HCT116 (cell line): ENCODE data around the gene POU2AF1. TPM values are rescaled to one million over a fixed set of nuclear protein-coding genes. Genes with fewer than 3 reads are reported as not detected.

ENCODE experiments used
- ATAC-seq: fragments of 200-7000 bp; cut with Tn5 transposase; 2 replicates; pipeline ENCODE4 v1.9.1; 2020; ENCODE audit warnings: mild to moderate bottlenecking, moderate library complexity
- BruUV-seq: library from RNA; stranded (reverse); fragments of 400-500 nt; replicated peaks from 2 replicates; lab custom pipeline; 2021; lab: Mats Ljungman, UMichigan
- CTCF ChIA-PET: fragments of 300-600 bp; sonication (Branson Sonifier 250); formaldehyde crosslinking; loops from one replicate; lab custom pipeline; 2021; ENCODE audit warnings: antibody characterized with exemption; lab: Charles Lee
- POLR2A ChIA-PET: fragments of 300-600, 350-600 bp; sonication (Branson Sonifier 250); formaldehyde crosslinking; loops from one replicate; lab custom pipeline; 2021; ENCODE audit warnings: antibody characterized with exemption; lab: Charles Lee
- RAD21 ChIA-PET, 2 experiments: fragments of 300-600 bp; sonication (Branson Sonifier 250); formaldehyde crosslinking; loops; one replicate each; lab custom pipeline; 2023; ENCODE audit warnings: low total read pairs in 2 of 2; ENCODE audit not compliant: uncharacterized antibody in 2 of 2, unreplicated experiment in 2 of 2, low non-redundant PET in 1 of 2; lab: Charles Lee
- DNase-seq: peaks from one replicate; pipeline ENCODE4 v3.0.0-alpha.2; 2010; ENCODE audit warnings: low read depth, low spot score
- H2AFZ ChIP-seq: fragments of 200-600 bp; shearing (Covaris generic), sonication (generic); 2 replicates; pipeline ENCODE4 v1.6.1; 2017; ENCODE audit warnings: low read depth, mixed run types, mixed read lengths, antibody characterized with exemption, low read length; ENCODE audit not compliant: poor library complexity, severe bottlenecking
- H3K27ac ChIP-seq: 2 replicates; pipeline ENCODE4 v1.5.1; 2012; ENCODE audit warnings: low read depth, low read length
- H3K27me3 ChIP-seq: fragments of 200-600 bp; sonication (generic); 2 replicates; pipeline ENCODE4 v1.6.1; 2016; ENCODE audit warnings: mixed run types, low read length, mixed read lengths; ENCODE audit not compliant: insufficient read depth
- H3K36me3 ChIP-seq, 2 experiments: fragments of 200-500 bp in 1 of 2; fragments of 200-600 bp in 1 of 2; sonication (Bioruptor generic) in 1 of 2; sonication (generic) in 1 of 2; 2 replicates each; pipeline versions ENCODE4 v1.5.1 to v1.6.1; 2014 to 2016; ENCODE audit warnings: low read length in 2 of 2, inconsistent platforms in 1 of 2, mixed read lengths in 1 of 2, mixed run types in 1 of 2; ENCODE audit not compliant: insufficient read depth in 2 of 2, control insufficient read depth in 1 of 2
- H3K4me1 ChIP-seq, 2 experiments: fragments of 200-600 bp in 1 of 2; sonication (generic) in 1 of 2; 2 replicates each; pipeline versions ENCODE4 v1.5.1 to v1.6.1; 2012 to 2017; ENCODE audit warnings: low read length in 2 of 2, inconsistent platforms in 1 of 2, mild to moderate bottlenecking in 1 of 2, mixed read lengths in 1 of 2, mixed run types in 1 of 2, moderate library complexity in 1 of 2; ENCODE audit not compliant: insufficient read depth in 2 of 2, control insufficient read depth in 1 of 2
- H3K4me2 ChIP-seq: fragments of 200-600 bp; sonication (generic); 2 replicates; pipeline ENCODE4 v1.6.1; 2017; ENCODE audit warnings: mixed run types, low read length, mixed read lengths
- H3K4me3 ChIP-seq, 2 experiments: fragments of 200-600 bp in 1 of 2; sonication (generic) in 1 of 2; replicated peaks in 1 of 2; 2 replicates each; pipeline ENCODE4 v1.5.1; 2011 to 2016; ENCODE audit warnings: low read length in 2 of 2, control low read depth in 1 of 2, low read depth in 1 of 2, mild to moderate bottlenecking in 1 of 2, mixed read lengths in 1 of 2, mixed run types in 1 of 2
- H3K79me2 ChIP-seq: fragments of 200-600 bp; sonication (generic); 2 replicates; pipeline ENCODE4 v1.6.1; 2017; ENCODE audit warnings: mild to moderate bottlenecking, mixed run types, low read length, moderate library complexity, mixed read lengths; ENCODE audit not compliant: insufficient read depth
- H3K9ac ChIP-seq: fragments of 200-600 bp; sonication (generic); 2 replicates; pipeline ENCODE4 v1.6.1; 2016; ENCODE audit warnings: low read length, mixed read lengths
- H3K9me2 ChIP-seq: fragments of 200-600 bp; sonication (generic), shearing (Covaris generic); 2 replicates; pipeline ENCODE4 v1.6.1; 2017; ENCODE audit warnings: mixed run types, mild to moderate bottlenecking, moderate library complexity; ENCODE audit not compliant: insufficient read depth
- H3K9me3 ChIP-seq, 2 experiments: fragments of 200-500 bp in 1 of 2; fragments of 200-600 bp in 1 of 2; sonication (Bioruptor generic) in 1 of 2; sonication (generic) in 1 of 2; 2 replicates each; pipeline ENCODE4 v1.6.1; 2014 to 2017; ENCODE audit warnings: low read length in 2 of 2, mixed read lengths in 2 of 2, inconsistent platforms in 1 of 2, low read depth in 1 of 2, mild to moderate bottlenecking in 1 of 2, mixed run types in 1 of 2, moderate library complexity in 1 of 2; ENCODE audit not compliant: control insufficient read depth in 1 of 2, insufficient read depth in 1 of 2
- H4K20me1 ChIP-seq: fragments of 200-600 bp; sonication (generic), shearing (Covaris generic); 2 replicates; pipeline ENCODE4 v1.6.1; 2017; ENCODE audit warnings: mixed run types, mild to moderate bottlenecking, moderate library complexity; ENCODE audit not compliant: insufficient read depth
- CBX3 ChIP-seq: IDR thresholded peaks from 2 replicates; pipeline ENCODE4 v1.6.1; 2012; ENCODE audit warnings: low read depth
- CEBPB ChIP-seq: IDR thresholded peaks from 2 replicates; pipeline ENCODE4 v1.6.1; 2012; ENCODE audit warnings: low read depth
- EGR1 ChIP-seq: IDR thresholded peaks from 2 replicates; pipeline ENCODE4 v1.6.1; 2012; ENCODE audit warnings: low read depth
- ELF1 ChIP-seq: IDR thresholded peaks from 2 replicates; pipeline ENCODE4 v1.6.1; 2012; ENCODE audit warnings: low read depth, borderline replicate concordance
- EZH2 ChIP-seq: fragments of 200-600 bp; sonication (generic); IDR thresholded peaks from 2 replicates; pipeline ENCODE4 v1.6.1; 2017; ENCODE audit warnings: antibody characterized with exemption, mixed run types
- EZH2phosphoT487 ChIP-seq: fragments of 200-600 bp; IDR thresholded peaks from 2 replicates; pipeline ENCODE4 v1.6.1; 2018; ENCODE audit warnings: antibody characterized with exemption, borderline replicate concordance
- FOSL1 ChIP-seq: IDR thresholded peaks from 2 replicates; pipeline ENCODE4 v1.6.1; 2012; ENCODE audit warnings: low read depth
- JUND ChIP-seq: IDR thresholded peaks from 2 replicates; pipeline ENCODE4 v1.6.1; 2012
- POLR2A ChIP-seq: IDR thresholded peaks from 2 replicates; pipeline ENCODE4 v1.7.0; 2011; ENCODE audit warnings: borderline replicate concordance; ENCODE audit not compliant: insufficient read depth, insufficient read length; ENCODE audit errors: extremely low read depth
- POLR2AphosphoS5 ChIP-seq: IDR thresholded peaks from 2 replicates; pipeline ENCODE4 v1.6.1; 2011; ENCODE audit warnings: mild to moderate bottlenecking, low read depth, low read length, moderate library complexity
- RAD21 ChIP-seq: IDR thresholded peaks from 2 replicates; pipeline ENCODE4 v1.6.1; 2012; ENCODE audit warnings: low read depth, mild to moderate bottlenecking
- SIN3A ChIP-seq: IDR thresholded peaks from 2 replicates; pipeline ENCODE4 v1.6.1; 2012; ENCODE audit warnings: low read depth
- SP1 ChIP-seq: IDR thresholded peaks from 2 replicates; pipeline ENCODE4 v1.6.1; 2012; ENCODE audit warnings: low read depth
- SRF ChIP-seq: IDR thresholded peaks from 2 replicates; pipeline ENCODE4 v1.6.1; 2012; ENCODE audit warnings: low read depth
- ZFX ChIP-seq: fragments of 450-650 bp; IDR thresholded peaks from 2 replicates; pipeline ENCODE4 v1.6.1; 2017
- intact Hi-C: fragments of 100-400 bp; cut with micrococcal nuclease; formaldehyde crosslinking; loops from 2 replicates; pipeline ENCODE4 v1.10.0; 2022
- total RNA-seq: library from RNA; stranded (reverse); gene quantifications from one replicate; pipeline ENCODE4 v1.2.1, GENCODE V29; 2021; ENCODE audit not compliant: unreplicated experiment
- TF ChIP-seq, protein P1 (sequence below): IDR thresholded peaks from 2 replicates; pipeline ENCODE4 v1.6.1; 2012
- TF ChIP-seq, protein P2 (sequence below): IDR thresholded peaks from 2 replicates; pipeline ENCODE4 v1.6.1; 2012
- TF ChIP-seq, protein P3 (sequence below): IDR thresholded peaks from 2 replicates; pipeline ENCODE4 v1.6.1; 2011; ENCODE audit warnings: mild to moderate bottlenecking, low read length, moderate library complexity; ENCODE audit not compliant: insufficient replicate concordance; ENCODE audit errors: extremely low read depth
- TF ChIP-seq, protein P4 (sequence below), 3 experiments: fragments of 200-600 bp in 1 of 3; sonication (generic) in 1 of 3; IDR thresholded peaks in 2 of 3; conservative IDR thresholded peaks in 1 of 3; 2 replicates each; pipeline ENCODE4 v1.5.1; 2012 to 2017; ENCODE audit warnings: low read depth in 2 of 3, low read length in 2 of 3, antibody characterized with exemption in 1 of 3, borderline replicate concordance in 1 of 3, control low read depth in 1 of 3, mild to moderate bottlenecking in 1 of 3, mixed read lengths in 1 of 3, mixed run types in 1 of 3, moderate library complexity in 1 of 3; ENCODE audit not compliant: insufficient read depth in 1 of 3

The POU2AF1 gene
- total RNA-seq, 1 experiment from 2014 or later = 0.17 TPM

DNA sequence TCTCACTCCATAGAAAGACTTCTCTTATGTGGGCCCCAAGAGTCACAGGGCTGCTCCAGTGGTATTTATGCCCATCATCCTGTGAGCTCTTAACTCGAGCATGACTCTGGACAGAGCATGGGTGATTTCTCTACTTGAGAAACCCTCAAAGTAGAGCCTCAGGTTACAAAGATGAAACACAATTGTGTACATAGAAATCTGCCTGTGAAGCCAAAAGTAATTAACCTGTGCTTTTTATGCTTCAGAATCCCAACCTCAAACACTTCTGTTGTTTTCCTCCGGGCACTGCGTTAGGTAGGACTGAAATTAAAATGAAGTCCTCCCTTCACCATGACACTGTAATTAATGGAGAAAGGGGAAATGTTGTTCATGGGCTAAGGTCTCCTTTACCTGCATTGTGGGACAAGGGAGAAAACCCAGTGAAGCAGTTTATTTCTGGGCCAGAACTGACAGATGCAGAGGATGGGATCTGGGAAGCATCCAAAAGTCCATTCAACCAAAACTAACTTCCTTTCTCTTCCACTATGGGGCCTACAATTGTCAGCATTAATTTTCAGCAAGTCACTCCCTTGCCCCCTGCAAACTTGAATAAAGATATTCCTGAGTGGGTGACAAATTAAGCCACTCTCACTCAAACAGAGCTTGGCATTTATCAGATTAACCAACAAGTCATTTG lies 24.1 kb upstream of the POU2AF1 start:
- no peaks in the 10 kb centered on the region for H3K9me3 ChIP-seq
- H3K4me3 ChIP-seq = no peak overlapping the region
- H3K36me3 ChIP-seq = no peaks in the 10 kb centered on the region
- no peaks in the 10 kb centered on the region for H3K4me1 ChIP-seq
- no peaks in the 10 kb centered on the region for H3K27me3 ChIP-seq
- no peak for ATAC-seq
- no peak for DNase-seq
- no peaks in the 10 kb centered on the region for H3K79me2 ChIP-seq
- H3K4me2 ChIP-seq = no peak overlapping the region
- H4K20me1 ChIP-seq = no peaks in the 10 kb centered on the region
- intact Hi-C loops = no loop called here
- H3K9me2 ChIP-seq = no peaks in the 10 kb centered on the region; the same call in 1 of the 2 replicates
- no peak overlapping the region for H2AFZ ChIP-seq
- TF ChIP-seq POLR2A (no peak), SP1 (no peak), EZH2 (no peak), EGR1 (no peak), SRF (no peak), CEBPB (no peak), POLR2AphosphoS5 (no peak), ZFX (no peak), EZH2phosphoT487 (no peak)
- TF ChIP-seq, protein P1, sequence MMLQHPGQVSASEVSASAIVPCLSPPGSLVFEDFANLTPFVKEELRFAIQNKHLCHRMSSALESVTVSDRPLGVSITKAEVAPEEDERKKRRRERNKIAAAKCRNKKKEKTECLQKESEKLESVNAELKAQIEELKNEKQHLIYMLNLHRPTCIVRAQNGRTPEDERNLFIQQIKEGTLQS = no peak
- TF ChIP-seq, protein P2, sequence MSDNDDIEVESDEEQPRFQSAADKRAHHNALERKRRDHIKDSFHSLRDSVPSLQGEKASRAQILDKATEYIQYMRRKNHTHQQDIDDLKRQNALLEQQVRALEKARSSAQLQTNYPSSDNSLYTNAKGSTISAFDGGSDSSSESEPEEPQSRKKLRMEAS = no peak
- TF ChIP-seq, all 23 proteins: peak for 0
- Histone ChIP-seq H3K27ac (no peak overlapping the region), H3K9ac (no peak overlapping the region)
- RAD21 ChIA-PET = no interaction called here
- POLR2A ChIA-PET = no interaction called here
- no TSS peak for BruUV-seq
- CTCF ChIA-PET = no interaction called here

DNA sequence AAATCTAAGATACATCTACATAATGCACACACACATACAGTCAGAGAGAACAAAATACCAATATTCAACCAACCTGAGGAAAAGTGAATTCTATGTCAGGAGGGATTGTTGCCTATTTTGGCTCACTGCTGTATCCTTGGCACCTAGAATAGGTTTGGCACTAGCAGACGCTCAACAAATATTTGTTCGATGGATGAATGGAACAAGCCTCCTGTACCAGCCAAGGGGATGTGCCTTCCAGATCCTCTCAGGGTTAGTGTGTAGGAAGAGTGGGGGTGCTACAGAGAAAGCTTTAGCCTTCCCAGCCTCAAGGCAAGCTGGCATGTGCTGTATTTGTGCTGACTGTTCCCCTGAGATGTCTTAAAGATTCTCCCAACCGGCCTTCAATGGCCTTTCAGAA lies 23.3 kb upstream of the POU2AF1 start:
- no TSS peak for BruUV-seq
- intact Hi-C loops = no loop called here
- ChIA-PET POLR2A (no interaction called here), CTCF (no interaction called here), RAD21 (no interaction called here)
- no peak overlapping the region for H2AFZ ChIP-seq
- H3K4me2 ChIP-seq = no peak overlapping the region
- no peaks in the 10 kb centered on the region; the same call in 1 of the 2 replicates for H3K9me2 ChIP-seq
- H3K9me3 ChIP-seq = no peaks in the 10 kb centered on the region
- no peak overlapping the region for H3K9ac ChIP-seq
- no peaks in the 10 kb centered on the region for H4K20me1 ChIP-seq
- ATAC-seq (no peak), DNase-seq (no peak)
- no peak overlapping the region for H3K4me3 ChIP-seq
- H3K27ac ChIP-seq = no peak overlapping the region
- no peaks in the 10 kb centered on the region for H3K27me3 ChIP-seq
- no peaks in the 10 kb centered on the region for H3K79me2 ChIP-seq
- no peaks in the 10 kb centered on the region for H3K36me3 ChIP-seq
- no peaks in the 10 kb centered on the region for H3K4me1 ChIP-seq
- TF ChIP-seq EZH2 = no peak
- TF ChIP-seq JUND = no peak
- TF ChIP-seq CEBPB = no peak
- no peak for TF ChIP-seq CBX3
- TF ChIP-seq, protein P3, sequence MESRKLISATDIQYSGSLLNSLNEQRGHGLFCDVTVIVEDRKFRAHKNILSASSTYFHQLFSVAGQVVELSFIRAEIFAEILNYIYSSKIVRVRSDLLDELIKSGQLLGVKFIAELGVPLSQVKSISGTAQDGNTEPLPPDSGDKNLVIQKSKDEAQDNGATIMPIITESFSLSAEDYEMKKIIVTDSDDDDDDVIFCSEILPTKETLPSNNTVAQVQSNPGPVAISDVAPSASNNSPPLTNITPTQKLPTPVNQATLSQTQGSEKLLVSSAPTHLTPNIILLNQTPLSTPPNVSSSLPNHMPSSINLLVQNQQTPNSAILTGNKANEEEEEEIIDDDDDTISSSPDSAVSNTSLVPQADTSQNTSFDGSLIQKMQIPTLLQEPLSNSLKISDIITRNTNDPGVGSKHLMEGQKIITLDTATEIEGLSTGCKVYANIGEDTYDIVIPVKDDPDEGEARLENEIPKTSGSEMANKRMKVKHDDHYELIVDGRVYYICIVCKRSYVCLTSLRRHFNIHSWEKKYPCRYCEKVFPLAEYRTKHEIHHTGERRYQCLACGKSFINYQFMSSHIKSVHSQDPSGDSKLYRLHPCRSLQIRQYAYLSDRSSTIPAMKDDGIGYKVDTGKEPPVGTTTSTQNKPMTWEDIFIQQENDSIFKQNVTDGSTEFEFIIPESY = no peak
- no peak for TF ChIP-seq RAD21
- TF ChIP-seq, protein P4, sequence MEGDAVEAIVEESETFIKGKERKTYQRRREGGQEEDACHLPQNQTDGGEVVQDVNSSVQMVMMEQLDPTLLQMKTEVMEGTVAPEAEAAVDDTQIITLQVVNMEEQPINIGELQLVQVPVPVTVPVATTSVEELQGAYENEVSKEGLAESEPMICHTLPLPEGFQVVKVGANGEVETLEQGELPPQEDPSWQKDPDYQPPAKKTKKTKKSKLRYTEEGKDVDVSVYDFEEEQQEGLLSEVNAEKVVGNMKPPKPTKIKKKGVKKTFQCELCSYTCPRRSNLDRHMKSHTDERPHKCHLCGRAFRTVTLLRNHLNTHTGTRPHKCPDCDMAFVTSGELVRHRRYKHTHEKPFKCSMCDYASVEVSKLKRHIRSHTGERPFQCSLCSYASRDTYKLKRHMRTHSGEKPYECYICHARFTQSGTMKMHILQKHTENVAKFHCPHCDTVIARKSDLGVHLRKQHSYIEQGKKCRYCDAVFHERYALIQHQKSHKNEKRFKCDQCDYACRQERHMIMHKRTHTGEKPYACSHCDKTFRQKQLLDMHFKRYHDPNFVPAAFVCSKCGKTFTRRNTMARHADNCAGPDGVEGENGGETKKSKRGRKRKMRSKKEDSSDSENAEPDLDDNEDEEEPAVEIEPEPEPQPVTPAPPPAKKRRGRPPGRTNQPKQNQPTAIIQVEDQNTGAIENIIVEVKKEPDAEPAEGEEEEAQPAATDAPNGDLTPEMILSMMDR (IDR thresholded peaks at IDR 0.05 in 2 of 3, conservative IDR thresholded peaks at IDR 0.05 in 1 of 3; ENCODE audit: borderline replicate concordance in 1 of 3, insufficient read depth in 1 of 3, low read depth in 2 of 3, low read length in 2 of 3) = no peak
- no peak for TF ChIP-seq POLR2A
- no peak for TF ChIP-seq EGR1
- no peak for TF ChIP-seq SIN3A
- TF ChIP-seq ELF1 = no peak
- no peak for TF ChIP-seq FOSL1
